CD4-positive, alpha-beta T cell treated with Interleukin-21 for 1 hour (primary cell): ENCODE results near the gene CORO2A.
A peak's percentile ranks its signal among the peaks of the same experiment; 100 is the strongest.
"Not testable (repeated sequence)": the region's sequence is repeated elsewhere in the genome, so short reads cannot be mapped to it uniquely, and the experiment has no call there.

Experiments used
- DNase-seq: peaks from one replicate; pipeline ENCODE4 v3.0.0-alpha.2; 2020

CORO2A gene

DNA sequence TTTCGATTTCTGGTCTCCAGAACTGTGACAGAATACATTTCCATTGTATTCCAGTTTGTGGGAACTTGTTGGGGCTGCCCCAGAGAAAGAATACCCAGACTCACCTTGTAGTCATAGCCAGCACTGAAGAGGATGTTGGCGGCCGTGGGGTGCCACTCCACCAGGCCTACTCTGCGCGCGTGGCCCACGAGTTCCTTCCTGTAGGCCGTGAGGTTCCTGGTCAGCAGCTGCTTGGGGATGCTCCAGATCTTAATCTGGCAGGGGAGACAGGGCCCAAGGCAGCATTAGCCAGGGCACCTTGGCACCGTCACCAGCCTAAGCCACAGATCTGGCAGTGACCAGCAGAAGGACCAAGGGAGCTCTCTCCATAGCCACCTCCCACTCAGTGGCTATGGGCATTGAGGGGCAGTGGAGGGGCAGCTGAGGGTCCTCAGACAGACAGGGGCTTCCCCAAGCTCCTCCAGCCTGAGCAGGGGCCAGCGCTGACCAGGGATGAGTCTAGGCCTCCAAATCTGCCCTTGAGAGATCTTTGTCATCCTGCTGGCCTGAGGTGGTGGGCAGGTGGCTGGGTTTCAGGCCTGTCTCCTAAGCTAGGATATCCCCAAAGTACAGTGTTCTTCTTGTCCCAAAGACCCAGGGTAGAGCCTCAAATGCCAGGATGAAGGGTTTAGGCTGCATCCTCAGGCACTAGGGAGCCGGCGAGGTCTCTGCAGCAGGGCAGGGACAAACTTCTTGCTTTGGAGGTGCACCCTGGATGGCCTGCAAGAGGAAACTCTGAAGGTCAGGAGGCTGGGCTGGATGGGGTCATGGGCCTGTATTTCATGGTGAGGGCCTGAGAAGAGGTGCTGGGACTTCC is 57.5 kb downstream of the CORO2A start:
- DNase-seq = no peak

DNA sequence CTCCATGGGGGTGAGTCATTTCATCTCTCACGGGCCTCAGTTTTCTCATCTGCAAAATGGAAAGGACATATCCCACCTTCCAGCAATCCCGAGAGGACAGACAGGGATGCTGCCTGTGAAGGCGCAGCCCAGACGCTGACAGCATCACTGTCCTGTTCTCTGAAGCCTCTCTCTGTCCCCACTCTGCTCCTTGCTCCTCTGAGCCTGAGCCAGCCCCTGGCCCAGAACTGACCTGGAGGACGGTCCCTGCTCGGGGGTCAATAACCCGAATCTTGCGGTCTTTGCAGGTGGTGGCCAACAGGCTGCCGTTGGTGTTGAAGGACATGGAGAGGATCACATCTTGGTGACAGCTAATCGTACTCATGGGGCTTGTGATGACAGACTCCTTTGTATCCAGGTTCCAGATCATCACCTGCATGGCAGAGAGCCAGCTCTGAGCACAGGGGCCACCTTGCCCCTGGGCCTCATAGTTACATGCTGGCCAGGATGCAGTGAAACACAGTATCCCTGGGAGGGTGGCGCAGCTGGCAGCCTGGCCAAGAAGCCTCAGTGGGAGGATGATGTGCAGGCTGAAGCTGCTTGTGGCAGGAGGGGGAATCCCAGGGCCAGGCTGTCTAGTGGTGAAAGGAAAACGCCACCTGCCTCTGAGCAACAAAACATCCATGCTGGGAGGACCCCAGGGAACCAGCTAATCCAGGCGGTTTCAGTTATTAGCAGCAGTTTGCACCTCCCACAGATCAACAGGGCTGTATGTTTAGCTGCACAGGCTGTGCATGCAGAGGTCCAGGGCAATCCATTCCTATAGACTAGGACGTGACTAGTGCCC is 59.4 kb downstream of the CORO2A start:
- no peak for DNase-seq

DNA sequence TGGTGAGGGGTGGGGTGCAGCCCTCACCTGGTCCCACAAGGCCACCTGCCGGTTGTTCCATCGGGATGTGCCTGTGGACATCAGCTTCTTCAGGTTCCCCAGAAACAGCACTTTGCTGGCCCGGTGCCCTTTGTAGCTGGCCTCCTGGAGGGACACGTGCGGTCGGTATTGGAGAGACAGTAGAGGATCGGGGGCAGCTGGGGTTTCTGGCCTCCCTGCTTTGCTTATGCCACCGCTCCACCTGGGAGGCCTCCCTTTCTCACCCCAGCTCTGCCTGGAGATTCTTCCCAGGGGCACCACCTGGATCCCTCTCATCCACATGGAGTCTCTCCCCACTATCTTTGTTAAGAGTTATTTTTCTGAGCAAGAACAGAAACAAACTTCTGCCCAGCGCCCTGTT is 60.3 kb downstream of the CORO2A start:
- no peak for DNase-seq

DNA sequence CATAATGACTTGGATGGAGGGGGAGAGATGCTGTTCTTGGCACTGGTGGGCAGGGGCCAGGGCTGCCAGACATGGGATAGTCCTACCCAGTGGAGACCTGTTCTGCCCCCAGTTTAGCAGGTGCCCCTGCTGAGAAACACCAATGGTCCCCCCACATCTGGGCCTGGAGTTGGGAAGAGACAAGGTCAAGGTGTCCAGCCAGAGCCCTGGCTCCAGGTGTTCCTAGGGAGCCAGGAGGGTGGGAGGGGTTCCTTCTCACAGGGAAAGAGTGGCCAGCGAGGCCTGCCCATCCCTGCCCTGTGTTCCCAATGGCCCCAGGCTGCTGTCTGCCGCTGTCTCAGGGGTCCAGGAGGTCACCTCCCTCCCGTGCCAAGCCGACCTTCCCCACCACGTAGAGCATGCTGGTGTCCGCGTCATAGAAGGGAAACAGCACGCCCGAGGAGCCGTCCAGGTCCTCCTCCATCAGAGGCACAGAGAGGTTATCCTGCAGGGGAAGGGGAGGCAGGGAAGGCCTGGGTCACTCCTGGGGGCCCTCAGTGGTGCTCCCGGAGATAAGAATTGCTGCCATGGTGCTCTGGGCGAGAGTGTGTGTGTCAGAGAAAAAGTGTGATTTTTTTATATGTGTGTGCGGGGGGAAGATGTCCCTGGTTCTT is 61.7 kb downstream of the CORO2A start:
- no peak for DNase-seq

DNA sequence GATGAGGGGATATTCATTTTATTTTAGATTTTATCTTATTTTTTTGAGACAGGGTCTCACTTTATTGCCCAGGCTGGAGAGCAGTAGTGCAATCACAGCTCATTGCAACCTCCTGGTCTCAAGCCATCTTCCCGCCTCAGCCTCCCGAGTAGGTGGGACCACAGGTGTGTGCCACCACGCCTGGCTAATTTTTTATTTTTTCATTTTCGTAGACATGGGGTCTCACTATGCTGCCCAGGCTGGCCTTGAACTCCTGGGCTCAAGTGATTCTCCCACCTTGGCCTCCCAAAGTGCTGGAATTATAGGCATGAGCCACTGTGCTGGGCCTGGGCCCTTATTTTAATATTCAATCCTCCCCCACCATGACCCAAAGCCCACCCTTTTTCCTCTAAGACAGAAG is 62.4 kb downstream of the CORO2A start:
- DNase-seq = not testable (repeated sequence)

DNA sequence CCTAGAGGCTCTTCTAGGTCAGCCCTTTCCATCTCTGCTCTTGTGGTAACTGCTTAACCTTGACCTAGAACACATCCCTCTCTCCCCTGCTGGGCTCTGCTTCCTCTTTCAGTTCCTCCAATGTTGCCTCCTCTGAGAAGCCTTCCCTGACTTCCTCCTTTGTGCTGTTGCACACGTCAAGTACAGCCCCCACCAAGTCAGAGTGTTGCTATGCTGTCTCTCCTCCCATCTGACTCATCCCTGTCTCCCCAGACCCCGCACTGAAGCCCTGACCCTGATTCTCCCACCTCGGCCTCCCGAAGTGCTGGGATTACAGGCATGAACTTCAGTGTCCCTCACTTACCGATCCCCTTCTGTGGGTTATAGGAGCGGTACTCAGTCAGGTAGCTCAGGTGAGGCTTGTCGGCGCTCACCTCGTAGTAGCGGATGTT is 63.0 kb downstream of the CORO2A start:
- no peak for DNase-seq

DNA sequence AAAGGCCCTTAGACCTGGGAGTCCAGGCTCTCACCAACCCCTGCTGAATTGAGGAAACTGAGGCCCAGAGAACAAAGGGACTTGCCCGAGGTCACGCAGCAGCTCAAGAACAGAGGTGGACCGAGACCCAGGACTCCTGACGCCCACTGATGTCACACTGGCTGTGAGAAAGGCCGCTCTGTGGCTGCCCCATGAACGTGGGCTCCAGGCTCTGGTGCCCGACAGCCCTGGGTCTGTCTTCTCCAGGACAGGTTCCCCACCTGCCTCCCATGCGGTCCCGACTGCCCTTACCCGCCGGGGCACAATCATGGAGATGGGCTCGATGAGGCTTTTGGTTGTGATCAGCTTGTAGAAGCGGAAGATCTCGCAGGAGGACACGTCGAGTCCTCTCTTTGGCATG is 64.1 kb downstream of the CORO2A start:
- no peak for DNase-seq

DNA sequence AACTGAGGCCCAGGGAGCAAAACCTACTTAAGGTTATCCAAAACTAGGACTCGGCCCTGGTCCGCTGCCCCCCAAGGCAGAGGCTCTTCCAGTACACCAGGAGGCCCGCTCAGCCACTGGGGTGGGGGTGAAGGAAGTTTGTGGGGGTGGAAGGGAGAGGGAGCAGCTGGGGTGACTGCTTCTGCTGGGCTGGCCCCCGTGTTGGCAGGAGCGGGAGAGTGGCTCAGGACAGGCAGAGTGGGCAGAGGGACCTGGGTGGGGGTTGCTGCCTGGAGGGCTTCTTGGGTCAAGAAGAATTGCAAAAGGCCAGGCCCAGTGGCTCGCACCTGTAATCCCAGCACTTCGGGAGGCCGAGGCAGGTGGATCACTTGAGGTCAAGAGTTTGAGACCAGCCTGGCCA is 65.2 kb downstream of the CORO2A start:
- DNase-seq = no peak

DNA sequence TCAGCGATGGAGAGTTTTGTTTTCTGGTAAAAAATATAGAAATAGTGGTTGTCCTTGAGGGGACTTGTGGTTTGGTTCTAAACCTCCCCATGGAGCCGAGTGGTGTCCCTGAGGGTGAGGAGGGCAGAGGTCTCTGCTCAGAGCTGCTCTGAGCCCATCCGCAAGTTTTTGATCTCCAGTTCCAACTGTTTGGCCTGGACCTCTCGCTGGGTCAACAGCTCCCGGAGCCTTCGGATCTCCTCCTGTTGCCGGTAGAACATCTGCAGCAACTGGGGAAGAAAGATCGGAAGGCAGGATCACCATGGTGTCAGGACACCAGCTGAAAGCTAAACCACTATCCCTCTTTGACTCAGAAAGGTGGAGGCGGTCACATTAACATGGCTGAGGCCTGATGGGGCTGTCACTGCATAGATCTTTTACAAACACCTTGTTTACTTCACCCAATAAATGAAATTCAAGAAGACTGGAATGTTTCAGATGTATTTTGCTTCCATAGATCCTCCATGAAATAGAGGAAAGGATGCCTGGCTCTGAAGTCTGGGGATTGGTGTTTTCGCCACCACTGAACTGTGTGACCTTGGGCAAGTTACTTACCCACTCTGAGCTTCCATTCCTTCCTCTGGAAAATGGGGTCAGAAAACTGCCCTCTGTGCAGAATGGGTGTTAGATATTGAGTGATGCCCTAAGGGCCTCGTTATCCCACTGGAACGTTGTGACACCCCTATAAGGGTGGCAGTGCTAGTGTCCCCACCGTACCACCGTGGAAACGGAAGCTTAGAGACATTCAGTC is 67.6 kb downstream of the CORO2A start:
- no peak for DNase-seq

DNA sequence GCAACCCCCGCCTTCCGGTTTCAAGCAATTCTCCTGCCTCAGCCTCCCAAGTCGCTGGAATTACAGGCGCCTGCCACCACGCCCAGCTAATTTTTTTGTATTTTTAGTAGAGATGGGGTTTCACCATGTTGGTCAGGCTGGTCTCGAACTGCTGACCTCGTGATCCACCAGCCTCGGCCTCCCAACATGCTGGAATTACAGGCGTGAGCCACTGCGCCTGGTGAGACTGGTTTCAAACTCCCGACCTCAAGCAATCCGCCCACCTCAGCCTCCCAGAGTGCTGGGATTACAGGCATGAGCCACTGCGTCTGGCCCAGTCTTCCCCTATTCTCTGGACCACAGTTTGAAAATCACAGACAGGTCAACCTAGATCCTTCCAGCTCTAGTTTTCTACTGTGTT is 68.3 kb downstream of the CORO2A start:
- DNase-seq = not testable (repeated sequence)

DNA sequence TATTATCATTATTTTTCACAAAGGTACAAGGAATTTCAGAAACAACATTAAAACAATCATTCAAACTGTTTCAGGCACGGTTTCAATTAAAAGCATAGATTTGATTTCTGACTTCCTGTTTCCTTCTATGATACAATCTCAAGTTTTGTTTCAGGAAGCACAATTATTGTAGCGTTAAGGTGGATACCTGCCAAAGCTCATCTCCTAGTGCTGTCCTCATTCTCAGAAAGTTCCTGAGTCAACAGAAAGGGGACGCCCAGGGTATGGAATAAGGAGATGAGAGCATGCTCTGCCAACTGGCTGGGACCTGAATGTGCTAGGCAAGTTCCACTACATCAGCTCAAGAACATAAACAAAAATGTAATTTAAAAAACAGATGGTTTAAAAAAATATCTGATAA is 71.4 kb downstream of the CORO2A start:
- peak; percentile 30 for DNase-seq

DNA sequence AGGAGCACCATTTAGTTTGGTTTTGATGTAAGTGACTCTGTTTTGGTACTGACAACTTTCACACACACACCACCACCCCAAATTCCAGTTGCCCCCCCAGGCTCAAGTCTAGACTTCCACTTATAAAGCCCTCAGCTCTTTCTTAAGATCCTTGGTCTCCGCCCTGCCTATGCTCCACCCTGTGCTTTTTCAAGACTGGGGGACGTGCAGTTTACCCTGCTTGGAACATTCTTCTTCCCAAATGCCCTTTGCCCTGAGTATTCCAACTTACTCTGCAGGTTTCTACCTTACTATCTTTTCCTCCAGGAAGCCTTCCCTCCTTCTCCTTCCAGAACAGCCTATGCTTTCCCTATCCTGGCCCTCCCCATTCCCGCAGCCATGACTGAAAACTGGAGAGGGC is 72.0 kb downstream of the CORO2A start:
- no peak for DNase-seq

DNA sequence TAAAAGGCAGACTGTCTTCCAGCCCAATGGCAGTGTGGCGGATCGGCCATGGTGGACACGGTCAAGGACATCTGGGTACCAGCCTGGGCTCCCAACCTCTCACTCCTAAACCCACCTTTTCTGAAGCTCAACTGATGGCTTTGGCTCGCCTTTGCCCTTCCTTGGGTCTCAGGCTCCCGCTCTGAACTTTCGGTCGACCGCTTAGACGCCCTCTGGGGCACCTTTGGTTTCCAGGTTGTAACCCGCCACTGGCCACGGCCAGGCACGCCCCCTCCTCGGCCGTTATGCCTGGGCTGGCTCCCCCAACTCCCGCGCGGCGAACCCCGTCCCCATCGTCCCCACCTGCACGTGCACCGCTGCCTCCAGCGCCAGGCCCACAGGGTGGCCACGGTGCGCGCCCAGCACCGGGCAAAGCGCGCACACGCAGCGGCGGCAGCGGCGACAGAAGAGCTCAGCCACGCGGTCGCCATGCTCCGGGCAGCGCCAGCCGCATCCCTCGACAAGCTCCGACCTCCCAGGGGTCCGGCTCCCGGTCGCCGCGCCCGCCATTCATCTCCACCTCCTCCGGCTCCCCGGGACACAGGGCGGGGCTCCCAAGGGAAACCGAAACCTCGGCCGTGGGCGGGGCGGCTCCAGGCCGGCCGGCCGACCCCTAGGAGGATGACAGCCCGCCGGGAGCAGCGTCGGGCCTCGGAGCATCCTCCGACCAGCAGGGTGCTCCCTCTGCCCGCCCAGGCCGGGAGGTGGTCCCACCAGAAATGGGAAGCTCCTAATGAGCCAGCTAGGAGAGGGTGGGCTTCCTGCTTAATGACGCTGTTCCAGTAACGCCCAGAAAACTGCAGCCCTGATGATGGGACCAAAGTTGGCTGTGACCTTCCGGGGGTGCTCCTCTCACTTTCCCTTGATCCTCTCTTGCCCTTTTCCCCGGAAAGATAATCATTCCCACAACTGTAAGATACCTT is 73.5 kb downstream of the CORO2A start, which contains the start of gene TRIM14:
Gene TRIM14, minus strand, starts transcription at position 583 of the 962 bp plus-strand sequence. Its CDS starts 34 bp downstream, at position 549.
- peak; percentile 59 for DNase-seq

DNA sequence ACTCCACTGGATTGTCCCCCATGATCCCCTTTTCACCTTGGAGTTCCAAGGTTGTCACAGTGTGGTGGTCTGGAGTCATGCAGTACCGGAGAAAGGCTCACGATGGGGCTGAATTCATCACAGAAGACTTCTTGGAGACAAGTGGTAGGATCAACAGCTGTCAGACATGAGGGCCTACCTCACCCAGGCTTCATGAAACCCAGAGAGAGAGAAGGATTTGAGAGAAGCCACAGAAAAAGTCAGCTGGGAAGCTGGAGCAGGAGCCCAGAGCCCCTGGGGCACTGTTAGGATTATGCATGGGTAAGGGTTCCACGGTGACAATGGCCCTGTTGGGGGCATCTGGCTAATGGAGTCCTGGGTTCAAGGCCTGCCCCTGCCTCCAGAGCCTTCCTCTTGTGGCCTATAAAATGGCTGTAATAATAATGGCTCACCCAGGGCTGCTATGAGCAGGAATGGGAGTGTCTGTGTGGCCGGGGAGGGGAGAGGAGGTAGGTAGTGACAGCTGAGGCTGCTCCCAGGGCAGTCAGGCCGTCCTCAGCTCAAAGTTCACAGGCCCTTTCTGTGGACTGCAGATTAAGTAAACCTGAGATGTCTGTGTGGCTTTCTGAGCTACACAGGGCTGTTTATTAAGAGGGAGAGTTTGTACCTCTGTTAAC is 74.3 kb downstream of the CORO2A start:
- peak; percentile 71 for DNase-seq

DNA sequence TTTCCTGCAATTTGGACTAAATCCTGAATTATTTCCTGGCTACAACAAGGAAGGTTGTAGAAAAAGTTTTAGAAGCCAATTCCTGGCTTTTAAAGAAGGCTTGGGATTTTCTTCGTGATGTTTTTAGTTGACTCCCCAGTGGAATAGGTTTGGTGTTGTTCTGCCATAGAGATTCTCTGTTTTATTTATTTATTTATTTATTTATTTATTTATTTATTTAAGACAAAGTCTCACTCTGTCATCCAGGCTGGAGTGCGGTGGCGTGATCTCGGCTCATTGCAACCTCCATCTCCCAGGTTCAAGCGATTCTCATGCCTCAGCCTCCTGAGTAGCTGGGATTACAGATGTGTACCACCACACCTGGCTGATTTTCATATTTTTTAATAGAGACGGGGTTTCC is 75.3 kb downstream of the CORO2A start:
- DNase-seq = not testable (repeated sequence)

DNA sequence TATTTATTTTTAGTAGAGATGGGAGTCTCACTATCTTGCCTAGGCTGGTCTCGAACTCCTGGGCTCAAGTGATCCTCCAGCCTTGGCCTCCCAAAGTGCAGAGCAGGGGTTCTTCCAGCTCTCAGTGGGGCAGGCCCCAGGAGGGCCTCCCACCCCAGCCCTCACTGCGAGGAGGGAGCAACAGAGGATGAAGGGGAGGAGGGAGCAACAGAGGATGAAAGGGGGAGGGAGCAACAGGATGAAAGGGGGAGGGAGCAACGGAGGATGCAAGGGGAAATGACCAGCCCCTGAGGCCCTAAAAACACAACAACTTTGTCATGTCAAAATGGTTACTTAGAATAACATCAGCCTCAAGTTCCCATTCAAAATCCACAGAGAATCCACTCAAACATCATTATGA is 83.4 kb downstream of the CORO2A start:
- no peak for DNase-seq

DNA sequence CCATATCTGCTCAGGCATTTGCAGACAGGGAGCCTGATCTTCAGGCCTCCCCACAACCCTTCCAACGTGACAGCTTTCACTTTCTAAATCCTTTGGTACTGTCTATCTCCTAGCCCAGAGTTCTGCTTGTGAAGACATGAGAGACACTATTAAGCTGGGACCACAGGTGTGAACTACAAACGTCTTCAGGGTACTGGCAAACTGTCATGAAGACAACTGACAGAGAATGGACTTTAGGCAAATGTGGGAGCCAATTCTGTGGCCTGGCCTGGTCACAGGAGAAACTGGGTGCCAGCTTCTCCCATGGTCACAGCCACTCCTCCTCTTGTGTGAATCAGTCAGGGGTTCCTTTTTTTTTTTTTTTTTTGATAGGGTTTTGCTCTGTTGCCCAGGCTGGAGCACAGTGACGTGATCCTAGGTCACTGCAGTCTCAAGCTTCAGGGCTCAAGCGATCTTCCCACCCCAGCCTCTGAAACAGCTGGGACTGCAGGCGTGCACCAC is 83.9 kb downstream of the CORO2A start:
- DNase-seq = peak; percentile 73

DNA sequence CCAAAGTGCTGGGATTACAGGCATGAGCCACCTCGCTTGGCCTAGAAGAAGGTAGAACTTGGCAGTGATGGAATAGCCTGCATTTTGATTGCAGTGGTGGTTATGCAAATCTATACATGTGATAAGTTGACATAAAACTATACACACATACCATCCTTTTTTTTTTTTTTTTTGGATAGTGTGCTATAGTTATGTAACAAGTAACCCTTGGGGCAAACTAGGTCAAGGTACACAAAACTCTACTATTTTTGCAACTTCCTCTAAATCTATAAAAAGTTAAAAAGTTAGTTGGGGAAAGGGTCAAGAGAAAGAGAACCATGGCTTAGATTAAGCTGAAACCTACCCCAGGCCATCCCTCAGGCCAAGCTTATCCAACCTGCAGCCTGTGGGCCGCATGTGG is 84.5 kb downstream of the CORO2A start:
- DNase-seq = no peak

DNA sequence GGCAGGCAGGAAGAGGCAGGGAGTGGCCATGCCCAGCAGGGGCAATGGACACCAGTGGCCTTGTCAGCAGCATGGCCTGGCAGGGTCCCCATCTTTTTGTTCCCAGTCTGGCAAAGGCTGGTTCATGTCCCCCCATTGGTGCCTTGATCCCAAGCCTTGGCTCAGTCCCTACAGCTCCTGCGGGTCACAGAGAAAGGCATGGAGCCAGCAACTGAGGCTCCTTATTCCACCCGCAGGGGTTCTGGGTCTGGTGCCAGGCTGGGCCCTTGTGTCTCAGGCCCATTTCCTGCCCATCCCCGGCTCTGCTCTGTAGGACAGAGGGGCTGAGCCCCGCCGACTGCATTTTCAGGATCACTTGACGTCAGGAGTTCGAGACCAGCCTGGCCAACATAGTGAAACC is 87.4 kb downstream of the CORO2A start:
- DNase-seq = no peak

DNA sequence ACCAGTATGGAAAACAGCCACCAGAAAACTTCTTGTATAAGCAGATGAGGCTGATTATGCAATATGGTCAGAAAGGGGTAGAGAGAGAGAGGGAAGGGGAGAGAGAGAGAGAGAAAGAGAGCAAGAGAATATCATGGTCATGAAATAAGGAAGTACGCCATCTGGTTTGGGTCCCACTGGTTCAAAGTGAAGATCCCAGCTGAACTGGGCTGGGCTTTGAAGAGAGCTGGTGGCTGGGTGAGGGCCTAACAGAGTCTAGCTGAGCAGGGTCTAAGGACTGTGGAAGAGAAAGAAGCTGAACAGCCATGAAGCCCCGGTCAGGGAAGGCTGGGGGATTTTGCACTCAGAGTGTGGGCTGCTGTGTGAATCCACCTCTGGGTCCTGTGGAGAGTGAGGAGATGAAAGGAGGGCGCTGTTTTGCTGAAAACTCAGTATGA is 88.0 kb downstream of the CORO2A start:
- DNase-seq = no peak

DNA sequence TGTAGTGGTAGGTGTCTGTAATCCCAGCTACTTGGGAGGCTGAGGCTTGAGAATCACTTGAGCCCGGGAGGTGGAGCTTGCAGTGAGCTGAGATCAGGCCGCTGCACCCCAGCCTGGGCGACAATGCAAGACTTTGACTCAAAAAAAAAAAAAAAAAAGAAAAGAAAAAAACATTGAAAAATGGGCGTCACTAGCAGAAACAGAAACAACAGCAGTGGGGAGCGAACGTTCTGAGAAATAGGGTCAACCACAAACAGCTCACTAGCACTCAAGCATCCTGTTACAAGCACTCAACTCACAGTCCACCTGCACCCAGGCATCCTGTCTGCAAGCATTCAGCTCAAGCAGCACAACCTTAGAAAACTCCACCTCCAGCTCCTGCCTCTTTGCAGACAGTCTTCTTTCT is 90.6 kb downstream of the CORO2A start:
- peak; percentile 91 for DNase-seq
